Brain microvascular endothelial cell (primary cell): ENCODE data around the gene SHD.
A peak's percentile ranks its signal among the peaks of the same experiment; 100 is the strongest.

ENCODE experiments used
- DNase-seq: peaks from one replicate; pipeline ENCODE4 v3.0.0-alpha.2; 2020
- H3K27ac ChIP-seq: fragments of 250-450 bp; sonication (Bioruptor Pico); 2 replicates; pipeline ENCODE4 v1.5.1; 2020; ENCODE audit warnings: mild to moderate bottlenecking, moderate library complexity
- H3K27me3 ChIP-seq: fragments of 250-450 bp; sonication (Bioruptor Pico); replicated peaks from 2 replicates; pipeline ENCODE4 v1.5.1; 2020; ENCODE audit warnings: mild to moderate bottlenecking
- H3K36me3 ChIP-seq: fragments of 250-450 bp; sonication (Bioruptor Pico); replicated peaks from 2 replicates; pipeline ENCODE4 v1.5.1; 2020; ENCODE audit warnings: mild to moderate bottlenecking
- H3K4me3 ChIP-seq: 2 replicates; pipeline ENCODE4 v1.5.1; 2011; ENCODE audit warnings: low read depth, mild to moderate bottlenecking, control low read depth, low read length, moderate library complexity
- in situ Hi-C: cut with HindIII; loops from 2 replicates; pipeline ENCODE4 v1.10.0; 2017; ENCODE audit warnings: low sequenced_read_pairs, low pct_ligation_motif_present
- TF ChIP-seq, protein P1 (sequence below): IDR thresholded peaks from 2 replicates; pipeline ENCODE4 v1.5.1; 2011; ENCODE audit warnings: low read depth, mild to moderate bottlenecking, moderate library complexity, low read length, control low read depth, inconsistent platforms; ENCODE audit errors: missing control alignments

SHD gene

DNA sequence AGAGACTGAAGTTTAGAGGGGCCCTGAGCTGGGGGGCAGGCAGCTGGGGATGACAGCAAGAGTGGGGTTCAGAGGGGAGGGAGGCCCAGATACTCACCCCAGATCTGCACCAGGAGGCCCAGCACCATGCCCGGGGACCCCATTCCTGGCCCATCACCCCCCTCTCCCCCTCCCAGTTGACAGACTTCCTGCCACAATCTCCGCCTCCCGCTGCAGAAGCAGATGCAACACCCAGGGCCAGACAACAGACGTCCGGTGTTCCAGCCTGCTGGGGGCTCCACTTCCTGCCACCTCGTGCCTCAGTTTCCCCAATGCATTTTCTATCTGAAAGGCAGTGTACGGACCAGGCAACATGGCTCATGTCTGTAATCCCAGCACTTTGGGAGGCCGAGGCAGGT lies 23.2 kb downstream of the SHD start, which contains the start of gene TMIGD2:
TMIGD2 (minus strand) TSS at position 147 of the 398 bp plus-strand sequence; CDS start at position 143, 4 bp downstream.
- Histone ChIP-seq H3K27ac (no peak within 1 kb of the TSS), H3K36me3 (no peaks in the 10 kb centered on the region), H3K27me3 (no peaks in the 10 kb centered on the region), H3K4me3 (no peak within 1 kb of the TSS)
- DNase-seq = no peak
- TF ChIP-seq, protein P1, sequence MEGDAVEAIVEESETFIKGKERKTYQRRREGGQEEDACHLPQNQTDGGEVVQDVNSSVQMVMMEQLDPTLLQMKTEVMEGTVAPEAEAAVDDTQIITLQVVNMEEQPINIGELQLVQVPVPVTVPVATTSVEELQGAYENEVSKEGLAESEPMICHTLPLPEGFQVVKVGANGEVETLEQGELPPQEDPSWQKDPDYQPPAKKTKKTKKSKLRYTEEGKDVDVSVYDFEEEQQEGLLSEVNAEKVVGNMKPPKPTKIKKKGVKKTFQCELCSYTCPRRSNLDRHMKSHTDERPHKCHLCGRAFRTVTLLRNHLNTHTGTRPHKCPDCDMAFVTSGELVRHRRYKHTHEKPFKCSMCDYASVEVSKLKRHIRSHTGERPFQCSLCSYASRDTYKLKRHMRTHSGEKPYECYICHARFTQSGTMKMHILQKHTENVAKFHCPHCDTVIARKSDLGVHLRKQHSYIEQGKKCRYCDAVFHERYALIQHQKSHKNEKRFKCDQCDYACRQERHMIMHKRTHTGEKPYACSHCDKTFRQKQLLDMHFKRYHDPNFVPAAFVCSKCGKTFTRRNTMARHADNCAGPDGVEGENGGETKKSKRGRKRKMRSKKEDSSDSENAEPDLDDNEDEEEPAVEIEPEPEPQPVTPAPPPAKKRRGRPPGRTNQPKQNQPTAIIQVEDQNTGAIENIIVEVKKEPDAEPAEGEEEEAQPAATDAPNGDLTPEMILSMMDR = no peak
- in situ Hi-C loops = no loop called here

DNA sequence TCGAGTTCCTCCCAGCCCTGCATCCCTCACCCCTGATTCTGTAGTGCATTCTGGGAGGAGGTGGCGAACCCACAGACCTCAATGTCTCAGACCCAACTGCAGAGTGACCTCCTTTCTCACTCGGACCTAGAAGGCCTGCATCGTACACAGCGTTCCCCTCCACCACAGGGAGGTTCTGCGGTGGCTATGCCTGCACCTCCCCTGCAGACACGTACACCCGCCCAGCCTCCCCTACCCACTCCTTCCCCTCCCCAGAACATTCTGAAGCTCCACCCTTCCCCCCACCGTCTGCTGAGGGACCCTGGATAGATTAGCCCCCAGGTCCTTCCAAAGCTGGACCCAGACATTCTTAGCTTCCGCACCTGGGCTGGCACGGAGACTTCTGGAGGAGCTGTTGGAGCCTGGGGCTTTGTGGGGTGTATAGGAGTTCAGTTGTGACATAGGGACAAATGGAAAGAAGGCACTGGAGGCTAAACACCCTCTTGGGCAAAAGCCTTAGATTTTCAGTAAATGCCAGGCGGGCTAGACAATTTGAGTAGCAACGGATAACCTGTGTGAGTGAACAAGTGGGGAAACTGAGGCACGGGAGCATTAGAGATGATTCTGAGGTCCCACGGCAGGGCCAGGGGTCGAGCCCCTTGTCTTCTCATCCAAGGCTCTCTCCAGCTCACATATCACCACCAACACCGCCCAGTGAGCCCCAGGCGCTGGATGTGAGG lies 24.9 kb downstream of the SHD start:
- Histone ChIP-seq H3K27ac (no peak overlapping the region), H3K36me3 (no peaks in the 10 kb centered on the region), H3K4me3 (peak overlapping the region; percentile 45), H3K27me3 (no peaks in the 10 kb centered on the region)
- TF ChIP-seq, protein P1 = no peak
- DNase-seq = no peak
- in situ Hi-C loops = no loop called here

DNA sequence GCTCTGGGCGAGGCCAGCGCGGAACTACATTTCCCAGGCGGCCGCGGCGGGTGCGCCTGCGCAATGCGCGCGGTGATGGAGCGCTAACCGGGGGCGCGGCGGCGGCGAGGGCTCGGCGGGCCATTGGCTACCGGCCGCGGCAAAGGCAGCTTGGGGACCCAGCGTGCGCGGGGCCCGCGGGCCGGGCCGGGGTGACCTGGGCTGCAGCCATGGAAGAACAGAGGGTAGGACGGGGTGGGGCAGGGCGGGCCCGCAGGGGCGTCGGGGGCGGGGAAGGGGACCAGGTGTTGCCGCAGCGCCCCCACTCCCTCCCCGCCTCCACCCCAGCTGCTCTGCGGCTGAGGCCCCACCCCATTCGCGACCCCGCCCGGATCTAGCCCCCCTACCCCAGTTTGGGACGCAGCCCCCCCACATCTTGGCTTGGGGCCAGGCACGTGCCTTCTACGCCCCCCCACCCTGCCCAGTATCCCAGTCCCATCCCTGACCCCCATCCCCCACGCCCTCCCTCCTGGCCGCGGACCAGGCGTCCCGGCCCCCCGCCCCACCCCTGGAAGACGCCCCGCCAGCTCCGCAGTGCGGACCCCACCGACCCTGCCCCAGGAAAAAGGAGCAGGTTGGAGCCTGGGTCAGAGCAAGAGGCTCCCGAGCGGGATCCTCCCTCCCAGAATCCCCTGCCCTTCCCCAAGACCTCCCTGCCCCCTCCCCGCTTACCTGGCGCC lies 25.6 kb downstream of the SHD start, which contains the start of gene FSD1:
FSD1 (plus strand) TSS at position 61 of the 719 bp plus-strand sequence; CDS start at position 210, 149 bp downstream.
- H3K4me3 ChIP-seq = peak within 1 kb of the TSS; percentile 45
- no peak within 1 kb of the TSS for H3K27ac ChIP-seq
- TF ChIP-seq, protein P1 = no peak
- DNase-seq = peak; percentile 30
- no peaks in the 10 kb centered on the region for H3K36me3 ChIP-seq
- no peaks in the 10 kb centered on the region for H3K27me3 ChIP-seq
- in situ Hi-C loops = no loop called here

DNA sequence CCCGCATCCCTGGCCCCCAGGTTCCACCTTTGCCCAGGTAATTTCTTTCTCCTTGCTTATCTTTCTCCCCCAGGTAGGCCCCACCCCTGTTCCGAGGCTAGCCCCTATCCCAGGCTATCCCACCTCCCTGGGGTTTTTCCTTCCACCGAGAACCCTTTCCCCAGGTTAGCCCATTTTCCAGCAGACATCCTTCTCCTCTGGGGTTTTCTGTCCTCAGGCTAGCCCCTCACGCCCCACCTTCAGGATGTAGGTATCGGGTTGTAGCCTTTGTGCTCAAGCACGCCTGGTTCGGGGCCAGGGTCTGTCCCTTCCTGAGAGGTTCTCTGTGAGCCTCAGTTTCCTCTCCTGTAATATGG lies 26.2 kb downstream of the SHD start:
- H3K36me3 ChIP-seq = peaks cover 1% of the 10 kb centered on the region
- DNase-seq = no peak
- in situ Hi-C loops = no loop called here
- H3K27ac ChIP-seq = no peak overlapping the region
- TF ChIP-seq, protein P1 = no peak
- H3K4me3 ChIP-seq = no peak overlapping the region
- H3K27me3 ChIP-seq = no peaks in the 10 kb centered on the region

DNA sequence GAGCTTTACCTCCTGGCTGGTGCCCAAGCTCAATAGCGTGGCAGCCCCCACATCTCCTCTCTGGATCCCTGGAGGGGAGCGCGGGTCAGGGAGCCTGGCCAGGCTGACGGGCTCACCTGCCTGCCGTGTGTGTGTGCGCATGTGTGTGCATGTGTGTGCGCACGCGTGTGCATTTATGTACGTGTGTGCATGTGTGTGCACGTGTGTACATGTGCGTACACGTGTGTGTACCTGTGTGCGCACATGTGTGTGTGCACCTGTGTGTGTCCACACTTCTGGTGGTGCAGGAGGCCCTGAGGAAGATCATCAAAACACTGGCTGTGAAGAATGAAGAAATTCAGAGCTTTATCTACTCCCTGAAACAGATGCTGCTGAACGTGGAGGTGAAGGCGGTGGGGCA lies 26.6 kb downstream of the SHD start:
- TF ChIP-seq, protein P1 = no peak
- H3K27me3 ChIP-seq = no peaks in the 10 kb centered on the region
- DNase-seq = no peak
- H3K27ac ChIP-seq = no peak overlapping the region
- peaks cover 6% of the 10 kb centered on the region for H3K36me3 ChIP-seq
- no peak overlapping the region for H3K4me3 ChIP-seq
- in situ Hi-C loops = no loop called here
